CD4-positive, alpha-beta T cell (primary cell): Measurements from ENCODE around the gene PDLIM5. TPM values are rescaled to one million over a fixed set of nuclear protein-coding genes. Genes with fewer than 3 reads are reported as not detected.
A peak's percentile ranks its signal among the peaks of the same experiment; 100 is the strongest.

ENCODE experiments used
- ATAC-seq: fragments of 200-7000 bp; cut with Tn5 transposase; one replicate; pipeline ENCODE4 v1.10.0; 2022; ENCODE audit warnings: mild to moderate bottlenecking; ENCODE audit not compliant: poor library complexity
- CTCF ChIA-PET: fragments of 350-600 bp; sonication (Branson Sonifier 250); formaldehyde crosslinking; loops from one replicate; lab custom pipeline; 2021; ENCODE audit warnings: antibody characterized with exemption, inconsistent platforms; lab: Charles Lee
- POLR2A ChIA-PET: fragments of 350-600 bp; sonication (Branson Sonifier 250); formaldehyde crosslinking; loops from one replicate; lab custom pipeline; 2021; ENCODE audit warnings: antibody characterized with exemption, inconsistent platforms; lab: Charles Lee
- DNase-seq, 14 experiments: peaks; one replicate each; pipeline ENCODE4 v3.0.0-alpha.2; 2013 to 2020; ENCODE audit warnings: mixed read lengths in 2 of 14
- H3K27ac ChIP-seq, 2 donors: one replicate each; pipeline versions ENCODE4 v1.5.1 to v1.7.0; 2013; ENCODE audit warnings: low read length in 2 of 2, low read depth in 1 of 2, mild to moderate bottlenecking in 1 of 2
- H3K27me3 ChIP-seq, 2 experiments: 1 replicate in 1 of 2; 2 replicates in 1 of 2; pipeline versions ENCODE4 v1.6.1 to v1.7.0; 2013; ENCODE audit warnings: low read length in 2 of 2, control low read depth in 1 of 2, mild to moderate bottlenecking in 1 of 2, moderate library complexity in 1 of 2; ENCODE audit not compliant: insufficient read depth in 2 of 2, control insufficient read depth in 1 of 2
- H3K36me3 ChIP-seq: one replicate; pipeline ENCODE4 v1.6.1; 2013; ENCODE audit warnings: low read length, control low read depth; ENCODE audit not compliant: insufficient read depth
- H3K4me1 ChIP-seq: one replicate; pipeline ENCODE4 v1.6.1; 2013; ENCODE audit warnings: low read length, control low read depth; ENCODE audit not compliant: insufficient read depth
- H3K4me3 ChIP-seq: one replicate; pipeline ENCODE4 v1.5.1; 2013; ENCODE audit warnings: mild to moderate bottlenecking, low read length, moderate library complexity
- H3K9me3 ChIP-seq, 2 experiments: 1 replicate in 1 of 2; 2 replicates in 1 of 2; pipeline versions ENCODE4 v1.6.1 to v1.7.0; 2013; ENCODE audit warnings: low read length in 2 of 2, mild to moderate bottlenecking in 2 of 2, control low read depth in 1 of 2, moderate library complexity in 1 of 2; ENCODE audit not compliant: control insufficient read depth in 1 of 2, insufficient read depth in 1 of 2
- H3K27ac Mint-ChIP-seq: one replicate; pipeline ENCODE4 v1.8.0; 2020; ENCODE audit warnings: mixed read lengths
- H3K27me3 Mint-ChIP-seq: one replicate; pipeline ENCODE4 v1.8.0; 2021; ENCODE audit warnings: mixed read lengths
- H3K36me3 Mint-ChIP-seq: one replicate; pipeline ENCODE4 v1.8.0; 2021; ENCODE audit warnings: low read depth, mixed read lengths
- H3K4me1 Mint-ChIP-seq: one replicate; pipeline ENCODE4 v1.8.0; 2021; ENCODE audit warnings: low read depth, mixed read lengths
- H3K4me3 Mint-ChIP-seq: one replicate; pipeline ENCODE4 v1.8.0; 2020; ENCODE audit warnings: mild to moderate bottlenecking, mixed read lengths
- H3K9me3 Mint-ChIP-seq: one replicate; pipeline ENCODE4 v1.8.0; 2020; ENCODE audit warnings: mixed read lengths
- intact Hi-C, 2 experiments: fragments of 100-400 bp; cut with DNase I in 1 of 2; cut with micrococcal nuclease in 1 of 2; formaldehyde crosslinking; loops; one replicate each; pipeline versions ENCODE4 v1.15.1 to v1.9.0; 2023 to 2025; cut with DNase I, micrococcal nuclease
- total RNA-seq, 174 experiments: library from RNA in 2 of 174; stranded (reverse) in 2 of 174; gene quantifications; one replicate each; pipeline ENCODE4 v1.2.3 and lab custom pipeline; 2021 to 2026
- TF ChIP-seq, protein P1 (sequence below): fragments of 200-600 bp; IDR thresholded peaks from one replicate; pipeline ENCODE4 v1.8.0; 2022; ENCODE audit warnings: antibody characterized with exemption, mild to moderate bottlenecking

Gene PDLIM5
- total RNA-seq, 2 experiments from 2014 or later = 23.0 to 23.1 TPM

DNA sequence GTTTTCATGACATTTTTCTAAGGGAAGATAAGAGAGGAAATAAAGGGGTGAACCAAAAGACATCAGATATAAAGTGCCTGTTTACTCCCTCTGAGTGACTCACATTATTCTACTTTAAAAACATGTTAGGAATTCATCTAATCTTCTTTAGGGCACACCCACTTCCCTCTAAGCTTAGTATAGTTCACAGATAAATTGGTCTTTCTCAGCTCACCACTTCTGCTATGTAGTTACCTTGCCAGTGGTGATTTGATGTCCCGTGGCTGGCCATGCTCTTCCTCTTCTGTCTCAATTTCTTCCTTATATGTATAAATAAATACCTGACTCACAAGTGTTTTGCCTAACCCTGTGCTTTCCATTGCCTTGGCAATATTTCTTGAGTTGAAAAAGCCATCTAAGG, 96.8 kb downstream of the PDLIM5 start:
- Histone ChIP-seq H3K36me3 (no peaks in the 10 kb centered on the region), H3K4me1 (no peaks in the 10 kb centered on the region), H3K4me3 (no peak overlapping the region), H3K27me3 (no peaks in the 10 kb centered on the region), H3K9me3 (no peaks in the 10 kb centered on the region), H3K27ac (no peak overlapping the region)
- no peak overlapping the region for H3K27ac Mint-ChIP-seq
- TF ChIP-seq, protein P1, sequence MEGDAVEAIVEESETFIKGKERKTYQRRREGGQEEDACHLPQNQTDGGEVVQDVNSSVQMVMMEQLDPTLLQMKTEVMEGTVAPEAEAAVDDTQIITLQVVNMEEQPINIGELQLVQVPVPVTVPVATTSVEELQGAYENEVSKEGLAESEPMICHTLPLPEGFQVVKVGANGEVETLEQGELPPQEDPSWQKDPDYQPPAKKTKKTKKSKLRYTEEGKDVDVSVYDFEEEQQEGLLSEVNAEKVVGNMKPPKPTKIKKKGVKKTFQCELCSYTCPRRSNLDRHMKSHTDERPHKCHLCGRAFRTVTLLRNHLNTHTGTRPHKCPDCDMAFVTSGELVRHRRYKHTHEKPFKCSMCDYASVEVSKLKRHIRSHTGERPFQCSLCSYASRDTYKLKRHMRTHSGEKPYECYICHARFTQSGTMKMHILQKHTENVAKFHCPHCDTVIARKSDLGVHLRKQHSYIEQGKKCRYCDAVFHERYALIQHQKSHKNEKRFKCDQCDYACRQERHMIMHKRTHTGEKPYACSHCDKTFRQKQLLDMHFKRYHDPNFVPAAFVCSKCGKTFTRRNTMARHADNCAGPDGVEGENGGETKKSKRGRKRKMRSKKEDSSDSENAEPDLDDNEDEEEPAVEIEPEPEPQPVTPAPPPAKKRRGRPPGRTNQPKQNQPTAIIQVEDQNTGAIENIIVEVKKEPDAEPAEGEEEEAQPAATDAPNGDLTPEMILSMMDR = no peak
- peaks cover 3% of the 10 kb centered on the region for H3K9me3 Mint-ChIP-seq
- intact Hi-C loops = no loop called here
- ChIA-PET CTCF (no interaction called here), POLR2A (no interaction called here)
- no peaks in the 10 kb centered on the region for H3K27me3 Mint-ChIP-seq
- H3K36me3 Mint-ChIP-seq = peaks cover 14% of the 10 kb centered on the region
- DNase-seq (peak in 3 of 14 experiments; percentile 13 to 23 (median 20)), ATAC-seq (no peak)
- H3K4me1 Mint-ChIP-seq = peaks cover 4% of the 10 kb centered on the region
- H3K4me3 Mint-ChIP-seq = no peak overlapping the region

DNA sequence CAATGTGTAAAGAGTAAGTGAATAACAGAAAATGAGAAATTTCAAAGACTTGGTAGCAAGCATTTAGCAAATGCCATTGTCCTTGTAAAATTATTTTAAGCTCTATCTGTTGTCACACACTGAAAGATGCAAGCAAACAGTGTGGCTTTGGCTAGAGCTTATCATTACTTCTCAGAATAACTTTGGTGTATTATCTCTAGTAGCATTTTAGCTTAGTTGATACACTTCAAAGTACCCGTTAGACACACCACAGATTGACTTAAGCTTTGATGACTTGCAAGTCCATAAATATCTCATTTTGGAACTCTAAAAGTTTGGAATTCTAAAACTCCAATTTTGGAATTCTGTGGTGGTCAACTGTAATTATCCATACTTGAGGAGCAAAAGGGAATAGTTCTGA, 98.6 kb downstream of the PDLIM5 start:
- TF ChIP-seq, protein P1 = no peak
- no peaks in the 10 kb centered on the region for H3K9me3 ChIP-seq
- peaks cover 3% of the 10 kb centered on the region for H3K9me3 Mint-ChIP-seq
- H3K36me3 Mint-ChIP-seq = peaks cover 14% of the 10 kb centered on the region
- no peaks in the 10 kb centered on the region for H3K4me1 ChIP-seq
- H3K4me3 ChIP-seq = no peak overlapping the region
- H3K27ac Mint-ChIP-seq = no peak overlapping the region
- H3K27me3 ChIP-seq = no peaks in the 10 kb centered on the region
- ATAC-seq = no peak
- intact Hi-C loops = no loop called here
- peaks cover 4% of the 10 kb centered on the region for H3K4me1 Mint-ChIP-seq
- DNase-seq = no peak
- H3K4me3 Mint-ChIP-seq = no peak overlapping the region
- H3K27ac ChIP-seq = no peak overlapping the region
- CTCF ChIA-PET = interaction anchor here (0.8 kb wide), 1 partner anchor 30 kb away, joined by 3 read pairs; no protein-coding TSS in a partner anchor
- no peaks in the 10 kb centered on the region for H3K36me3 ChIP-seq
- POLR2A ChIA-PET = interaction anchor here (0.6 kb wide), 1 partner anchor 192 kb away, joined by 3 read pairs; no protein-coding TSS in a partner anchor
- H3K27me3 Mint-ChIP-seq = no peaks in the 10 kb centered on the region

DNA sequence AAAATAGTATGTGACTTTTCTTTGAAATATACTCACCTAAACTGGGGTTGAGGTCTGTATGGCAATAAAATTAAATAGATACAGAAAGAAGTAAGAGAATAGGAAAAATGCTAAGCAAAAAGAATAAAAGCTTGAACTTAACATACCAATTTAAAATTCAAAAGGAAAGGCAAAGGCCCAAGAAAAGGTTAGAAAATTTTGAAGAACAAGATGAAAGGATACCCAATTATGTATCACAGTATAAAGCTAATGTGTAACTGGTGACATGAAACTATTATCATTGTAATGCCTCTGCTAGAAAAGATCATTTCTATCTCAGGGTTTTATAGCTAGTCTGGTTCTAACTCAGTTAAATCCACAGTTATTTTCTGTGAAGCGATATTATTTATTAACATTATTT, 99.1 kb downstream of the PDLIM5 start:
- DNase-seq (no peak), ATAC-seq (no peak)
- intact Hi-C loops = no loop called here
- no peak overlapping the region for H3K4me3 ChIP-seq
- no peaks in the 10 kb centered on the region for H3K9me3 ChIP-seq
- H3K27ac ChIP-seq = no peak overlapping the region
- H3K9me3 Mint-ChIP-seq = peaks cover 5% of the 10 kb centered on the region
- no peaks in the 10 kb centered on the region for H3K27me3 Mint-ChIP-seq
- peaks cover 14% of the 10 kb centered on the region for H3K36me3 Mint-ChIP-seq
- TF ChIP-seq, protein P1 = no peak
- no peaks in the 10 kb centered on the region for H3K36me3 ChIP-seq
- no peak overlapping the region for H3K27ac Mint-ChIP-seq
- no peaks in the 10 kb centered on the region for H3K27me3 ChIP-seq
- H3K4me1 ChIP-seq = no peaks in the 10 kb centered on the region
- H3K4me3 Mint-ChIP-seq = no peak overlapping the region
- H3K4me1 Mint-ChIP-seq = peaks cover 4% of the 10 kb centered on the region
- POLR2A ChIA-PET = interaction anchor here (0.6 kb wide), 1 partner anchor 192 kb away, joined by 3 read pairs; no protein-coding TSS in a partner anchor
- CTCF ChIA-PET = no interaction called here
